HCT116 (cell line): ENCODE data around the gene TXN. TPM values are rescaled to one million over a fixed set of nuclear protein-coding genes. Genes with fewer than 3 reads are reported as not detected.

Experiments used
- ATAC-seq: fragments of 200-7000 bp; cut with Tn5 transposase; 2 replicates; pipeline ENCODE4 v1.9.1; 2020; ENCODE audit warnings: mild to moderate bottlenecking, moderate library complexity
- BruUV-seq: library from RNA; stranded (reverse); fragments of 400-500 nt; replicated peaks from 2 replicates; lab custom pipeline; 2021; lab: Mats Ljungman, UMichigan
- CTCF ChIA-PET: fragments of 300-600 bp; sonication (Branson Sonifier 250); formaldehyde crosslinking; loops from one replicate; lab custom pipeline; 2021; ENCODE audit warnings: antibody characterized with exemption; lab: Charles Lee
- POLR2A ChIA-PET: fragments of 300-600, 350-600 bp; sonication (Branson Sonifier 250); formaldehyde crosslinking; loops from one replicate; lab custom pipeline; 2021; ENCODE audit warnings: antibody characterized with exemption; lab: Charles Lee
- RAD21 ChIA-PET, 2 experiments: fragments of 300-600 bp; sonication (Branson Sonifier 250); formaldehyde crosslinking; loops; one replicate each; lab custom pipeline; 2023; ENCODE audit warnings: low total read pairs in 2 of 2; ENCODE audit not compliant: uncharacterized antibody in 2 of 2, unreplicated experiment in 2 of 2, low non-redundant PET in 1 of 2; lab: Charles Lee
- DNase-seq: peaks from one replicate; pipeline ENCODE4 v3.0.0-alpha.2; 2010; ENCODE audit warnings: low read depth, low spot score
- H2AFZ ChIP-seq: fragments of 200-600 bp; shearing (Covaris generic), sonication (generic); 2 replicates; pipeline ENCODE4 v1.6.1; 2017; ENCODE audit warnings: low read depth, mixed run types, mixed read lengths, antibody characterized with exemption, low read length; ENCODE audit not compliant: poor library complexity, severe bottlenecking
- H3K27ac ChIP-seq: 2 replicates; pipeline ENCODE4 v1.5.1; 2012; ENCODE audit warnings: low read depth, low read length
- H3K27me3 ChIP-seq: fragments of 200-600 bp; sonication (generic); 2 replicates; pipeline ENCODE4 v1.6.1; 2016; ENCODE audit warnings: mixed run types, low read length, mixed read lengths; ENCODE audit not compliant: insufficient read depth
- H3K36me3 ChIP-seq, 2 experiments: fragments of 200-500 bp in 1 of 2; fragments of 200-600 bp in 1 of 2; sonication (Bioruptor generic) in 1 of 2; sonication (generic) in 1 of 2; 2 replicates each; pipeline versions ENCODE4 v1.5.1 to v1.6.1; 2014 to 2016; ENCODE audit warnings: low read length in 2 of 2, inconsistent platforms in 1 of 2, mixed read lengths in 1 of 2, mixed run types in 1 of 2; ENCODE audit not compliant: insufficient read depth in 2 of 2, control insufficient read depth in 1 of 2
- H3K4me1 ChIP-seq, 2 experiments: fragments of 200-600 bp in 1 of 2; sonication (generic) in 1 of 2; 2 replicates each; pipeline versions ENCODE4 v1.5.1 to v1.6.1; 2012 to 2017; ENCODE audit warnings: low read length in 2 of 2, inconsistent platforms in 1 of 2, mild to moderate bottlenecking in 1 of 2, mixed read lengths in 1 of 2, mixed run types in 1 of 2, moderate library complexity in 1 of 2; ENCODE audit not compliant: insufficient read depth in 2 of 2, control insufficient read depth in 1 of 2
- H3K4me2 ChIP-seq: fragments of 200-600 bp; sonication (generic); 2 replicates; pipeline ENCODE4 v1.6.1; 2017; ENCODE audit warnings: mixed run types, low read length, mixed read lengths
- H3K4me3 ChIP-seq, 2 experiments: fragments of 200-600 bp in 1 of 2; sonication (generic) in 1 of 2; replicated peaks in 1 of 2; 2 replicates each; pipeline ENCODE4 v1.5.1; 2011 to 2016; ENCODE audit warnings: low read length in 2 of 2, control low read depth in 1 of 2, low read depth in 1 of 2, mild to moderate bottlenecking in 1 of 2, mixed read lengths in 1 of 2, mixed run types in 1 of 2
- H3K79me2 ChIP-seq: fragments of 200-600 bp; sonication (generic); 2 replicates; pipeline ENCODE4 v1.6.1; 2017; ENCODE audit warnings: mild to moderate bottlenecking, mixed run types, low read length, moderate library complexity, mixed read lengths; ENCODE audit not compliant: insufficient read depth
- H3K9ac ChIP-seq: fragments of 200-600 bp; sonication (generic); 2 replicates; pipeline ENCODE4 v1.6.1; 2016; ENCODE audit warnings: low read length, mixed read lengths
- H3K9me2 ChIP-seq: fragments of 200-600 bp; sonication (generic), shearing (Covaris generic); 2 replicates; pipeline ENCODE4 v1.6.1; 2017; ENCODE audit warnings: mixed run types, mild to moderate bottlenecking, moderate library complexity; ENCODE audit not compliant: insufficient read depth
- H3K9me3 ChIP-seq, 2 experiments: fragments of 200-500 bp in 1 of 2; fragments of 200-600 bp in 1 of 2; sonication (Bioruptor generic) in 1 of 2; sonication (generic) in 1 of 2; 2 replicates each; pipeline ENCODE4 v1.6.1; 2014 to 2017; ENCODE audit warnings: low read length in 2 of 2, mixed read lengths in 2 of 2, inconsistent platforms in 1 of 2, low read depth in 1 of 2, mild to moderate bottlenecking in 1 of 2, mixed run types in 1 of 2, moderate library complexity in 1 of 2; ENCODE audit not compliant: control insufficient read depth in 1 of 2, insufficient read depth in 1 of 2
- H4K20me1 ChIP-seq: fragments of 200-600 bp; sonication (generic), shearing (Covaris generic); 2 replicates; pipeline ENCODE4 v1.6.1; 2017; ENCODE audit warnings: mixed run types, mild to moderate bottlenecking, moderate library complexity; ENCODE audit not compliant: insufficient read depth
- CEBPB ChIP-seq: IDR thresholded peaks from 2 replicates; pipeline ENCODE4 v1.6.1; 2012; ENCODE audit warnings: low read depth
- ELF1 ChIP-seq: IDR thresholded peaks from 2 replicates; pipeline ENCODE4 v1.6.1; 2012; ENCODE audit warnings: low read depth, borderline replicate concordance
- EZH2phosphoT487 ChIP-seq: fragments of 200-600 bp; IDR thresholded peaks from 2 replicates; pipeline ENCODE4 v1.6.1; 2018; ENCODE audit warnings: antibody characterized with exemption, borderline replicate concordance
- FOSL1 ChIP-seq: IDR thresholded peaks from 2 replicates; pipeline ENCODE4 v1.6.1; 2012; ENCODE audit warnings: low read depth
- JUND ChIP-seq: IDR thresholded peaks from 2 replicates; pipeline ENCODE4 v1.6.1; 2012
- POLR2A ChIP-seq: IDR thresholded peaks from 2 replicates; pipeline ENCODE4 v1.7.0; 2011; ENCODE audit warnings: borderline replicate concordance; ENCODE audit not compliant: insufficient read depth, insufficient read length; ENCODE audit errors: extremely low read depth
- POLR2AphosphoS5 ChIP-seq: IDR thresholded peaks from 2 replicates; pipeline ENCODE4 v1.6.1; 2011; ENCODE audit warnings: mild to moderate bottlenecking, low read depth, low read length, moderate library complexity
- RAD21 ChIP-seq: IDR thresholded peaks from 2 replicates; pipeline ENCODE4 v1.6.1; 2012; ENCODE audit warnings: low read depth, mild to moderate bottlenecking
- SP1 ChIP-seq: IDR thresholded peaks from 2 replicates; pipeline ENCODE4 v1.6.1; 2012; ENCODE audit warnings: low read depth
- TCF7L2 ChIP-seq: IDR thresholded peaks from 2 replicates; pipeline ENCODE4 v1.7.0; 2011; ENCODE audit warnings: borderline replicate concordance, inconsistent platforms; ENCODE audit not compliant: insufficient read depth, insufficient read length; ENCODE audit errors: extremely low read depth
- ZNF274 ChIP-seq: fragments of 200-500 bp; sonication (Bioruptor generic); IDR thresholded peaks from 2 replicates; pipeline ENCODE4 v1.6.1; 2014; ENCODE audit warnings: mild to moderate bottlenecking, low read depth, low read length, inconsistent platforms
- intact Hi-C: fragments of 100-400 bp; cut with micrococcal nuclease; formaldehyde crosslinking; loops from 2 replicates; pipeline ENCODE4 v1.10.0; 2022
- total RNA-seq: library from RNA; stranded (reverse); gene quantifications from one replicate; pipeline ENCODE4 v1.2.1, GENCODE V29; 2021; ENCODE audit not compliant: unreplicated experiment
- TF ChIP-seq, protein P1 (sequence below): IDR thresholded peaks from 2 replicates; pipeline ENCODE4 v1.6.1; 2011; ENCODE audit warnings: mild to moderate bottlenecking, low read length, moderate library complexity; ENCODE audit not compliant: insufficient replicate concordance; ENCODE audit errors: extremely low read depth
- TF ChIP-seq, protein P2 (sequence below): IDR thresholded peaks from 2 replicates; pipeline ENCODE4 v1.6.1; 2012
- TF ChIP-seq, protein P3 (sequence below): IDR thresholded peaks from 2 replicates; pipeline ENCODE4 v1.6.1; 2012

Gene TXN
- total RNA-seq, 1 experiment from 2014 or later, result 421 TPM

DNA sequence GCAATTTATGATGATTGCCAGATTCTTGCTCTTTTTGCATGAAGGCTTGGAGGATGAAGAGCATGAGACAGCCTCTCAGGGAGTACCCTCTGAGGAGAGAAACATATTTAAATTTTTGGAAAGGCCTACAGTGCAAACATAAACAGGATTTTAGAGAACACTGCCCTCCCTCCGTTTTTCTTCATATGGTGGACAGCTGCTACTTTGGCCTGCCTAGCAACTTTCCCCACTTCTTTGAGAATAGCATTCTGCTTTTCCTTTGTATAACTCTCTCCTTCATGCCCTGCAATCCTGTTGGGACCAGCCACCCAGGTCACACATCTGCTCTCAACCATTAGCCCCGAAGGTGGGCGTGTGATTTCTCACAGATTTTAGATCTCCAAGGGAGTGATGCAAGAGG is 20.5 kb upstream of the TXN start:
- ChIA-PET CTCF (no interaction called here), RAD21 (no interaction called here), POLR2A (interaction anchor here (2.4 kb wide), 1 partner anchor 20 kb away, joined by 23 read pairs; the partner anchor contains the start of gene TXN)
- ATAC-seq (no peak), DNase-seq (no peak)
- no peak for TF ChIP-seq ZNF274
- TF ChIP-seq SP1, result no peak
- TF ChIP-seq FOSL1, result no peak
- TF ChIP-seq, protein P1, sequence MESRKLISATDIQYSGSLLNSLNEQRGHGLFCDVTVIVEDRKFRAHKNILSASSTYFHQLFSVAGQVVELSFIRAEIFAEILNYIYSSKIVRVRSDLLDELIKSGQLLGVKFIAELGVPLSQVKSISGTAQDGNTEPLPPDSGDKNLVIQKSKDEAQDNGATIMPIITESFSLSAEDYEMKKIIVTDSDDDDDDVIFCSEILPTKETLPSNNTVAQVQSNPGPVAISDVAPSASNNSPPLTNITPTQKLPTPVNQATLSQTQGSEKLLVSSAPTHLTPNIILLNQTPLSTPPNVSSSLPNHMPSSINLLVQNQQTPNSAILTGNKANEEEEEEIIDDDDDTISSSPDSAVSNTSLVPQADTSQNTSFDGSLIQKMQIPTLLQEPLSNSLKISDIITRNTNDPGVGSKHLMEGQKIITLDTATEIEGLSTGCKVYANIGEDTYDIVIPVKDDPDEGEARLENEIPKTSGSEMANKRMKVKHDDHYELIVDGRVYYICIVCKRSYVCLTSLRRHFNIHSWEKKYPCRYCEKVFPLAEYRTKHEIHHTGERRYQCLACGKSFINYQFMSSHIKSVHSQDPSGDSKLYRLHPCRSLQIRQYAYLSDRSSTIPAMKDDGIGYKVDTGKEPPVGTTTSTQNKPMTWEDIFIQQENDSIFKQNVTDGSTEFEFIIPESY, result no peak
- H3K27ac ChIP-seq, result no peak overlapping the region
- H3K79me2 ChIP-seq, result no peaks in the 10 kb centered on the region
- no peak overlapping the region for H3K4me2 ChIP-seq
- H3K4me1 ChIP-seq, result peaks cover 25 to 49% of the 10 kb centered on the region in 2 experiments
- H3K4me3 ChIP-seq, result no peak overlapping the region
- no peaks in the 10 kb centered on the region for H3K36me3 ChIP-seq
- no TSS peak for BruUV-seq
- H3K9me3 ChIP-seq, result no peaks in the 10 kb centered on the region
- H3K9ac ChIP-seq, result no peak overlapping the region
- intact Hi-C loops, result no loop called here
- H3K9me2 ChIP-seq, result no peaks in the 10 kb centered on the region
- H4K20me1 ChIP-seq, result no peaks in the 10 kb centered on the region
- no peaks in the 10 kb centered on the region for H3K27me3 ChIP-seq
- H2AFZ ChIP-seq, result no peak overlapping the region

DNA sequence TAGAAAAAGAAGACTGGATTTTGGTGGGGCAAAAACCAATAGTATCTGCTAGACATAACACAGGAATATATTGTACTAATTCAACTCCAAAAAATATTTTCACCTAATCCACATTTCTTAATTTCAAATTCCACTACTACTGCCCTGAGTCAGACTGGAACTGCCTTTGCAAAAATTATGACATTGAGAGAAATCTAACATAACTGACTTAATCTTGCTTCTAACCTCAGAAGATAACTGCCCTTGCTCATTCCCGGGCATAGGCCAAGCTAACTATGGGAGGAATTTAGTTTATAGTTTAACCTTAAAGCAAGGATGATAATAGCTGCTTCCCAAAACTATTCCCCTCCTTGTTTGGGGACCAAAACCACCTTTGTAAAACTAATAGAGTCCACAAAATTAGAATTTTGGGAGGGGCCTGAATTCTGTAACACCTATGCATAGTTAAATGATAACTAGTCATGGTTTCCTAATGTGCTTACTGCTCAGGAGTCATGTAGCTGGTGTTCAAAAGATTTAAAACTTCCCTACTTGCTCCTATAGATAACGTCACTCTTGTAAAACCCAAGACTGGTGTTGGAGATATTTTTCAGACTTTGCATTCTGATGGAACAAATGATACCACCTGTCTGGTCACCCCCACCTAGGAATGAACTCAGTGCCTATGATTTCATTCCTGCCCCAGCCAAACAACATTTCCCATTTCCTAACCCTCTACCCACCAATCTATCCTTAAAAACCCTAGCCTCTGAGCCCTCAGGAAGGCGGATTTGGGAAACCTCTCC is 14.1 kb upstream of the TXN start:
- Histone ChIP-seq H4K20me1 (no peaks in the 10 kb centered on the region), H3K27me3 (no peaks in the 10 kb centered on the region), H3K4me3 (no peak overlapping the region), H3K9me2 (no peaks in the 10 kb centered on the region), H3K4me1 (no peaks in the 10 kb centered on the region), H3K36me3 (no peaks in the 10 kb centered on the region), H3K9me3 (no peaks in the 10 kb centered on the region), H3K9ac (no peak overlapping the region), H3K27ac (no peak overlapping the region), H2AFZ (no peak overlapping the region), H3K79me2 (no peaks in the 10 kb centered on the region), H3K4me2 (no peak overlapping the region)
- ChIA-PET RAD21 (no interaction called here), CTCF (no interaction called here), POLR2A (interaction anchor here (0.6 kb wide), 1 partner anchor 1041 kb away, joined by 3 read pairs; no protein-coding TSS in a partner anchor)
- intact Hi-C loops, result no loop called here
- no peak for ATAC-seq
- no TSS peak for BruUV-seq
- DNase-seq, result no peak
- TF ChIP-seq TCF7L2 (no peak), EZH2phosphoT487 (no peak), CEBPB (no peak), POLR2A (no peak), SP1 (no peak), JUND (no peak), RAD21 (no peak), ELF1 (no peak), POLR2AphosphoS5 (no peak)
- TF ChIP-seq, protein P2, sequence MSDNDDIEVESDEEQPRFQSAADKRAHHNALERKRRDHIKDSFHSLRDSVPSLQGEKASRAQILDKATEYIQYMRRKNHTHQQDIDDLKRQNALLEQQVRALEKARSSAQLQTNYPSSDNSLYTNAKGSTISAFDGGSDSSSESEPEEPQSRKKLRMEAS, result no peak
- TF ChIP-seq, protein P3, sequence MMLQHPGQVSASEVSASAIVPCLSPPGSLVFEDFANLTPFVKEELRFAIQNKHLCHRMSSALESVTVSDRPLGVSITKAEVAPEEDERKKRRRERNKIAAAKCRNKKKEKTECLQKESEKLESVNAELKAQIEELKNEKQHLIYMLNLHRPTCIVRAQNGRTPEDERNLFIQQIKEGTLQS, result no peak
